GM19395 (cell line): ENCODE data around the gene AATK.

Source experiments
- ATAC-seq: cut with Tn5 transposase; IDR thresholded peaks from one replicate; pipeline ENCODE4 v1.9.1; 2021; ENCODE audit warnings: mild to moderate bottlenecking, moderate library complexity; ENCODE audit not compliant: unreplicated experiment

Gene AATK

DNA sequence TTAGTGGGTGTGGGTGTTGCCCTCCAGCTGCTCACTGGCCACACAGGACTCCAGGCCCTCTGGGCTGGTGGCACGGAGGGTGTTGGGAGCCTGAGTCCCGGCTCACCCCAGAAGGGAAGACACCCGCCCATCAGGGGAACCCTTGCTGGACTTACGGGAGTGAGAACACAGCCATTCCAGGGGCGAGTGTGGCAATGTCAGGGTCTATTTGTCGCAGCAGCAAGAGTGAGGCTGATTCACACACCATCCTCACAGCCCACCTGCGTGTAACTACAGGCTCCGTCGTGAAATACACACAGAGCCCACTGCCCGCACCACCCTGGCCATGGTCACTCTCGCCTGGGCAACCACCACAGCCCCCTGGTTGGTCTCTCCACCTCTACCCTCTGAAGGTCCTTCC is 17.8 kb upstream of the AATK start:
- no peak for ATAC-seq

DNA sequence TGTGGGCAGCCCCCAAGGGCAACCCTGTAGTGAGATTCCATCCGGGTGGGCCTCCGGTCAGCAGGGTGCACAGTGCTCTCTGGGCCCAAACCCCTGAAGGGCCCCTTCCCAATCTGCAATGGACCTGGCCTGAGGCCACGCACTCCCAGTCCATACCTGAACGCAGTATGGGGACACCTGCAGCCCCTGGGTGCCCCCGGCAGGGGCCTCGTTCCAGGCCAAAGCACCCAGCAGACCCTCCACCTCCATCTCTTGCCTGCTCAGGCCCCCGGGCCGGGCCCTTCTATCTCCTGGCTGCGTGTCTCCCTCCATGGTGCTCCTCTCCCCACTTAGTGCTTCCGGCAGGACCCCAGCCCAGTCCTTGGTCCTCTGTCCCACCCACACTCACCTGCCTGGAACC is 17.3 kb upstream of the AATK start:
- no peak for ATAC-seq

DNA sequence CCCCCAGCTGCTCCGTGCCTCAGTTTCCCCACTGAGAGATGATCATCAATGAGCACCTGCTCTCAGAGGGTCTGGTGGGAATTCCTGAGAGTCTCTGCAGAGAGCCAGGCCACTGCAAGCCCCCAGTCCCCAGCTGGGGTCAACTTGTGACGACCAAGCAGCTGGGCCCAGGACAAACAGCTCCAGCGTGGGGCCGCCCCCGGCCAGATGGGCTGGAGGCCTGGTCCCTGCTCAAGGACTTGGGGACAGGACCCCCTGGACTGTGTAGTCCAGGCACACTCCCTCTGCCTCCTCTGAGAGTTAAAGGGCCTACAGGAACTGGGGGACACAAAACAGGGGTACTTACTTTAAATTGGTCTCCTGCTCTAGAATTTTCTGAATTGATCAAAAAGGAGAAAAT is 16.6 kb upstream of the AATK start:
- no peak for ATAC-seq

DNA sequence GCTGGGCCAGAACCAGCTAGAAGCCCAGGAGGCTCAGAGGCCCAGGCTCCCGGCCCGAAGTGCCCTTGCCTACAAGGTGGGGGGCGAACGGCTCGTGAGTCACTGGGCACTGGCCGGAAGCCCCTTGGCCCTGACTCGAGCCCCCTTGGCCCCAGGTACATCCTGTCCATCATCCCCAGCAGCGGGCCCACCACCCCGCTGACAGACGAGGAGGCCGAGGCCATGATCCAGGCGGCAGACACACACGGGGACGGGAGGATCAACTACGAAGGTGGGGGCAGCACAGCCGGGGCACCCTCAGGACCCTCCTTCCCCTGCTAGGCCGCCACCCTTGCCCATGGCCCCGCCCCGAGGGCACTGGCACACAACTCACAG is 15.8 kb upstream of the AATK start:
- no peak for ATAC-seq

DNA sequence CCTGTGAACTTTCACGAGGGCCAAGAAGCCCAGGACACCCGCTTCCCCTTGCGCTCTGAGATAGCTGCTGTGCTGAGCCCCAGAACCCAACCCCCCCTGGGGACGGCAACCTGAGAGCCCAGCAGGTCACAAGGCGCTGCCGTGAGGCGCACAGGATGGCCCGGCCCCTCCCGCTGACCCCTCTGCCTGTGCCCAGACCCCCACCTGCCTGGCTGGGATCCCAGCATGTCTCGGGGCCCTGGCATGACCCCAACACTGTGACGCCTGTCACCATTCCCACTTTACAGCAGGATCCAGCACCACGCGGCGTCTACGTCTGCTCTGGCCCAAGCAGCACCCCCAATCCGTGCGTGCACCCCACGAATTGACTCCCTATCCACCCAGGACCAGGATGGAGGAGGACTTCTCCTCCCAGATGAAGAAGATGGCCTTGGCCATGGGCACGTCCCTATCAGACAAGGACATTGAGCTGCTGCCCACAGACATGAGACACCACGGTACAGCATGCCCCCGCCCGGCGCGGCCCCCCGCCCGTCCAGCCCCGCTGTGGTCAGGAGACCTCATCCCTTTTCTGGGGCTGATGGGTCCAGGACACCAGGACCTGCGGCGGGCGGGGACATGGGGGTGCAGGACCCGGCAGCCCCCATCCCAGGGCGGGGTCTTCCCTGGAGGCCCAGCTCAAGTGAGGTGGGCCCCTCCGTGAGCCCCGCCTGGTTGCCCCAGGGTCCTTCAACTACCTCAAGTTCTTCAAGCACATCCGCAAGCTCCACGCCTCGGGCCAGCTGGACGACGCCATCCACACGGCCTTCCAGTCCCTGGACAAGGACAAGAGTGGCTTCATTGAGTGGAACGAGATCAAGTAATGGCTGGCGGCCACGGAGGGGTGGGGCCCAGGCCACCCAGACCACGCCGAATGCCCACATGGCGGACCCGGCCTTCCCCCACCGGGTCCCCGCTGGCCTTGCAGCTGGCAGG is 15.1 kb upstream of the AATK start:
- no peak for ATAC-seq

DNA sequence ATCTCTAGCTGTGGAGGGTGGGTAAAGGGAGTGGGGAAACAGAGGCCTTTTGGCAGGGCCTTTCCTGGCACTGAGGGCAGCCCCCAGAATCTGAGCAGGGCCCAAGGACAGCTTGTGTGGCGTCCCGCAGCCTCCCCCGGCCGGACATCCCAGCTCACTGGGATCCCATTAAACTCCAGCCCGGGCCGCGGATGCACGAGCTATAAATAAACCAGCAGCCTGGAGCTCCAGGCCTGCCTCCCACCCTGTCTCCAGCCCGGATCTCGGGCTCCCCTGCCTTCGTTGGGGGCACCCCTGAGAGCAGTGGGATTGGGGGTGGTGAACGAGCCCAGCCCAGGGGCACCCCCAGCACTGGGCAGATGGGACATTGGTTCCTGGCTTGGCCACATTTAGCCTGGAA is 13.8 kb upstream of the AATK start:
- no peak for ATAC-seq

DNA sequence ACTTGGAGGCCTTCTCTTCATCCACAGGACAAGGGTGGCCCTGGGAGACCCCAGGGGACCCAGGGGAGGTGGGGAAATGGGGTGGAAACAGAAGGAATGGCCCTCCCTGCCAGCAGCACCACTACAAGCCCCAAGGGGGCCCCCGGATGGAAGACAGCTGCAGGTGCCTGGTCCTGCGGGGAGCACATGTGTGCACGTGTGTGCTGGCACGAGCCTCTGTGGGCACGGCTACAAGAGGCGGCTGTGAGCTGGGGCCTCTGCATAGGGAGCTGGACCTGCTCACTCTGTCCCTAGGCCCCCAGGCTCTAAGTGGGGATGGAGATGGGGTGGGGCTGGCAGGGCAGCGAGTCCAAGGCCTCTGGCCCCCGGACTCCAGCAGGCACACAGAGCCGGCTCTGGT is 13.2 kb upstream of the AATK start:
- ATAC-seq, result no peak

DNA sequence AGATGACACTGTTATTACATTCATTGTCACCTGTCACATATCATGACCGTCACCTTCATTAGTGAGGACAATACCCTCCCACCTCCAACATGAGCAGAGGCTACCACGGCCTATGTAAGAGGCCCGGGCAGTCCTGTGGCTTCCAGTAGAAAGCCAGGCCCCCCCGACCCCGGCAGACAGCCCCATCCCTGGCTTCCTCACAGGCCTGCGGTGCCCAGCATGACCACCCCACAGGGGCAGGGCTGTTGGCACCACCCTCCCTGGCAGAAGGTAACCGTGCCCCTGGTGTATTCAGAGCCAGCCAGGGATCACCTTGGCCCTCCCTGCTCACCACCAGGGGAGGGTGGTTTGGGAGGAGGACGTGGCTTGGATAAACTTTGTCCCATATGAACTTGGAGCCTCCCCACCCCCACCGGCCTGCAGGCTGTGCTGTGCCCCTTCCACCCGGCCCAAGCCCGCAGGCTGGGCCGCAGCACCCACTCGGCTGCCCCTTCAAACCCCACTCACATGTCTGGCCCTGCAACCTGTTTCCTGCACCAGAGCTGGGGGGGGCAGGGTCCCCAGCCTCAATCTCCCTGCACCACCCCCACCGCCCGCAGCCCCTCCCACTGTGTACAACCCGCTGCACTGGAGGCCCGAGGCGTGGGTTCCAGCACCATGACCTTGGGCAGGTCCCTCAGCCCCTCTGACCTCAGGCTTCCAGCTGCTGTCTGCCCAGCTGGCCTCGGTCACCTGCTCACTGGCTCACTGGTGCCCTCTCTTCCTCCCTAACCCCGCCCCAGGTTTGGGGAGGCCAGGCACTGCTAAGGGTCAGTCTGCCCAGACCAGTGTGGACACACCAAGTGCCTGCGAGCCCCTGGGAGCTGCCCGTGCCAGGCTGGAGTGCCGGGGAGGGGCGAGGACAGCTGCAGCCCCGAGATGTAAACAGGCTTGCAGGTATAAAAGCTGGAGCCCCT is 12.4 kb upstream of the AATK start:
- ATAC-seq, result no peak

DNA sequence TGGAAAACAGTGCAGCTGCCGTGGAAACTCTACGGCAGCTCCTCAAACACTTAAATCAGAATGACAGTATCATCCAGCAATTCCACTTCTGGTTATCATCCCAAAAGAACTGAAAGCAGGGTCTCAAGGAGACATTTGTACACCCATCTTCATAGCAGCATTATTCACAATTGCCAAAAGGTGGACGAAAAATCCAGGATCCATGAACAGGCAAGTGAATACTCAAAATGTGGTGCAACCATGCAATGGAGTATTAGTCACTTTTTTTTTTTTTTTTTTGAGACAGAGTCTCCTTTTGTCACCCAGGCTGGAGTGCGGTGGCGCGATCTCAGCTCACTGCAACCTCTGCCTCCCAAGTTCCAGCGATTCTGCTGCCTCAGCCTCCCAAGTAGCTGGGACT is 10.6 kb upstream of the AATK start:
- no peak for ATAC-seq

DNA sequence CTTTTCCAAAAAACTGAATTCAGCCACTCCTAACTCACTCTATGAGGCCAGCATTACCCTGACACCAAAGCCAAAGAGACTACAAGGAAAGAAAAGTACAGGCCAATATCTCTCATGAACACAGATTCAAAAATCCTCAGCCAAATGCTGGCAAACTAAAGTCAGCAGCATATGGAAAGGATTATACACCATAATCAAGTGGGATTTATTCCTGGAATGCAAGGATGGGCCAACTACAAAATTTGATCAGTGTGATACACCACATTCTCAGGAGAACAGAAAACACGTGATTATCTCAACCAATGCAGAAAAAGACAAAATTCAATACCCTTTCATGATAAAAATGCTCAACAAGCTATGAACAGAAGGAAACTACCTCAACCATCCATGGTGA is 7.7 kb upstream of the AATK start:
- no peak for ATAC-seq

DNA sequence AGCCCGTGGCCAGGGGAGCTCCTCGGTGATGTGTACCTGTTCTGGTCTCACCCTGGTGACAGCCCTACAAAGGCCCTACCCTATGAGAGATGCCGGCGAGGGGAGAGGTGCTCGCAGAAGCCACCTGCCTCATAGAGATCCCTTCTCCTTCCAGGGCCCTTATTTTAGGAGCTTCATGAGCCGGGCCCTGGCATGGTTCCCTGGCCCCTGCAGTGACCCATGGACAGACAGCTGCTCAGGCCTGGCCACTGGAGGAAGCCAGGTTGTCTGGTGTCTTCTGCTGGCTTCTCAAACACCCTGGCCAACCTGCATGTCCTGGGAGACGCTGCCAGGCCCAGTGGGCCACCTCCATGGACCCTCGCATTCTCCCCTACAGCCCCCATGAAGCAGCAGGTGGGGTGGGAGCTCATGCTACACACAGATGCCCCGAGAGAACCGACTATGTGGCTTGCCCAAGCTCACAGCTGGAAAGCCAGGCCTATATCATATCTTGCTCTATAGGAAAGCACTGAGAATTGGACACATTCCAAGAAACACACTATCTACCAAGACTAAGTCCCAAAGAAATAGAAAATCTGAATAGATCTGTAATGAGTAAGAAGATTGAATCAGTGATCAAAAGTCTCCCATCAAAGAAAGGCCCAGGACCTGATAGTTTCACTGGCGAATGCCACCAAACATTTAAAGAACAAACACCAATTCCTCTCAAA is 7.2 kb upstream of the AATK start:
- ATAC-seq, result no peak

DNA sequence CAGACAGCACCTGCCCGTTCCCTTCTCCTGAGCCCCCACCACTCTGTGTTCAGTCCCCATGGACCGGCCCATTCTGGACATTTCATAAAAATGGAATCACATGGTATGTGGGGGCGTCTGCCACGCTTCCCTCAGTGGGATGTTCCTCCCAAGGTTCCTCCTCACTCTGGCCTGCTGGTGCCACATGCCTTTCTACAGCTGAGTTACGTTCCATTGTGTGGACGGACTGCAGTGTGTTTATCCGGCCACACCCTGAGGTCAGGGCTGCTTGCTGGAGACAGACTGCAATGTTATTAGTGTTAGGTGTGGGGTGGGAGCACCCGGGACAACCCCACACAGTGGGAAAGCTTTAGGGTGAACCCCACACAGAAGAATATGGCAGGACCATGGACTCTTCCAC is 5.9 kb upstream of the AATK start:
- no peak for ATAC-seq

DNA sequence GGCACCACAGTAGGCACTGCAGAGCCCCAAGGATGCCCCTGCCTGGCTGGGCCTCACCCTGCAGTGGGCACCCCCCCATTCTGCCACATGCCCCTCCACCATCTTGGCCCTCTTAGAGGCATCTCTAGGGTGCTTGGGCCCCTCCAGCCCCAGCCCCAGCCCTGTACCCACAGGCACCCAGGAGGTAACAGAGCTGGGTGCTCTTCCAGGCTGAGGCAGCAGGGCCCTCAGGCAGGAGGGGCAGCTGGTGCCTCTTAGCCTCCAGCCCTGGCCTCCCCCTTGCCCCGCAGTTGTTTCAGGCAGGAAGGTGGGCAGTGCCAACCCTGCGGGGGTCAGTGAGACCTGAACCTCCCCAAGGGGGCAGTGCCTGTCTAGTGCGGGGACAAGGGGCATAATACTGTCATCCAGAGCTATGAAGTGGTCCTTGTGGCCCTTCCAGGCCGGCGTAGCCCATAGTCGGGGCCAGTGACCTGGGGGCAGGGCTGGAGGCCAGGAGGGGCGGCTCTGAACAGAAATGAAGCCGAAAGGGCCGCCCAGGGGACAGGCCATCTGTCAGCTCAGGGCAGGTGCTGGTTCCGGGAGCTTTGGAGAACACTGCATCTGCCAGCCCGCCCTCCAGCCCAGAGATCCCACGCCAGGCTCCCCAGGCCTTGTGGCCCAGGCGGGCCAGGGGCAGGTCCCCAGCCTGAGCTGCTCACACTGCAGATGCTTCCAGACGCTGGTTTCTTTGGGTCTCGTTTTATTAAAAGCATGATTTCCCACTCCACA is 4.9 kb upstream of the AATK start:
- no peak for ATAC-seq

DNA sequence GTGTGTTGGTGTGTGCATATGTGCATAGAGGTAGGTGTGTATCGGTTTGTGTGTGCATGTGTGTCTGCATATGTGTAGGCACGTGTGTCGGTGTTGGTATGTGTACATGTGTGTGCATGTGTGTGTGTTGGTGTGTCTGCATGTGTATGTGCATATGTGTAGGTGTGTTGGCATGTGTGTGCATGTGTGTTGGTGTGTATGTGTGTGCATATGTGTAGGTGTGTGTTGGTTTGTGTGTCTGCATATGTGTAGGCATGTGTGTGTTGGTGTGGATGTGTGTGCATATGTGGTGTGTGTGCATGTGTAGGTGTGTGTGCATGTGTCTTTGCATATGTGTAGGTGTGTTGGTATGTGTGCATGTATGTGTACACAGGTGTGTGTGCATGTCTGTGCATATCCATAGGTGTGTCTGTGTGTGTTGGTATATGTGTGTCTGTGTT is 3.9 kb upstream of the AATK start:
- no peak for ATAC-seq

DNA sequence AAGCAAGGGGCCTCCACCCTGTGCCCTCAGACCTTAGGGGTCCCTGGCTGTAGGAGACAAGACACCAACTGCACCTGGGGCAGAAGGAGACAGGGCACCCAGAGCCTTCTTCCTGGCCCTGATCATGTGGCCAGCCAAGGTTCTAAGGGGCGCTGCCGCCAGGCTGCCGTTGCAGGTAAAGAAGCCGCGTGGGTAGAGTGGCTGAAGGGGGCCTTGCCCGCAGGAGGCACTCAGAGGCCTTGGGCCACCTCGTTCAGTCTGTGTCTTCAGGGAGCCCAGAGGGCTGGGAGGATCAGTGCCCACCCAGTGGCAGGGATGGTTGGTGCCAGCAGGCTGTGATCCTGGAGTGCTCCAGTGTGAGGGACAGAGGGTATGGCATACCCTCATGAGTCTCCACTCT is 1.6 kb upstream of the AATK start:
- no peak for ATAC-seq

DNA sequence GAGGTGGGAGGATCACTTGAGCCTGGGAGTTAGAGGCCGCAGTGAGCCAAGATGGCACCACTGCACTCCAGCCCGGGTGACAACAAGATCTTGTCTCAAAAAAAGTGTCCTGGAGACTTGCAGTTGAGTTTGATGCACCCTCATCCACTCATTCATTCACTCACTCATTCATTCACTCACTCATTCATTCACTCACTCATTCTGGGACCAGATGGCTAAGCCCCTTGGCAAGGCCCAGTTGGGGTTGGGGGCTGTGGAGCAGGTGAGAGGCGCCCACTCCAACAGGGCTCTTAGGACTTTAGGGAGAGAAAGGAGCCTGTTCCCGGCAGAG is 1.1 kb upstream of the AATK start:
- ATAC-seq, result no peak

DNA sequence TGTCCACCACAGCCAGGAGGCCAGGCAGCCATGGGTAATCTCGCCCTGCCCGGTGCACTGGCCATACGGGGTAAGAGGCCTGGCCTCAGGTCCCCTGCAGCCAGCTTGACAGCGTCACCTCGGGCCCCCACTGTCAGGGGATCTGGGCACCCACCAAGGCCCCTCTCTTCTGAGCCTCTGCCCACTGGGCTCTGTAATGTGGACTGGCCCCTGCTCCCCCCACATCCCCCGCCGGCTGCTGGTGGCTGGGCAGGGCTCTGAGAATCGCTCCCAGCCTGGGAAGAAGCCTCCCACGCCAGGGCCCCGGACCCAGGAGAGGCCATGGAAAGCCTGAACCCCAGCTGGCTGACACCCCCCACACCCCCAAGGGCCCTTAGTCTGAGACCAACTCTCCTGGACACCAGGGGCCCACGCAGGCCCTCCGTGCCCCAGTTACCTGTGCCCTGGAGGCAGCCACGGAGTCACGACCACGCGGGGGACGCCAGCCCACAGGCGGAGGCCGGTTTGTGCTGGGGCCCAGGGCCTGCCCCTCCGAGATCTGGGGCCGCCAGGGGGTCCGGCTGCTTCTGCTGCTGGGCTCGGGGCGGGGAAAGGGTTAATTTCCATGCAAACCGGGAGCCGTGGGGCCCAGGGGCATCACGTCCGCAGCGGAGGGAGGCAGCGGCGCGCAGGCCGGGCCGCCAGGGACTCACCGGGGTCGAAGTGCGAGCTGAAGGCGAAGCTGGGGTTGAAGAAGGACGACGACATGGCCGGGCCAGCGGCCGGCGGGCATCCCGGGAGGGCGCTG is 582 bp downstream of the AATK start, which contains the start of gene PVALEF:
Gene PVALEF (plus strand): TSS at position 262 of the 787 bp plus-strand sequence. CDS start 15,720 bp downstream, outside the sequence.
- no peak for ATAC-seq

DNA sequence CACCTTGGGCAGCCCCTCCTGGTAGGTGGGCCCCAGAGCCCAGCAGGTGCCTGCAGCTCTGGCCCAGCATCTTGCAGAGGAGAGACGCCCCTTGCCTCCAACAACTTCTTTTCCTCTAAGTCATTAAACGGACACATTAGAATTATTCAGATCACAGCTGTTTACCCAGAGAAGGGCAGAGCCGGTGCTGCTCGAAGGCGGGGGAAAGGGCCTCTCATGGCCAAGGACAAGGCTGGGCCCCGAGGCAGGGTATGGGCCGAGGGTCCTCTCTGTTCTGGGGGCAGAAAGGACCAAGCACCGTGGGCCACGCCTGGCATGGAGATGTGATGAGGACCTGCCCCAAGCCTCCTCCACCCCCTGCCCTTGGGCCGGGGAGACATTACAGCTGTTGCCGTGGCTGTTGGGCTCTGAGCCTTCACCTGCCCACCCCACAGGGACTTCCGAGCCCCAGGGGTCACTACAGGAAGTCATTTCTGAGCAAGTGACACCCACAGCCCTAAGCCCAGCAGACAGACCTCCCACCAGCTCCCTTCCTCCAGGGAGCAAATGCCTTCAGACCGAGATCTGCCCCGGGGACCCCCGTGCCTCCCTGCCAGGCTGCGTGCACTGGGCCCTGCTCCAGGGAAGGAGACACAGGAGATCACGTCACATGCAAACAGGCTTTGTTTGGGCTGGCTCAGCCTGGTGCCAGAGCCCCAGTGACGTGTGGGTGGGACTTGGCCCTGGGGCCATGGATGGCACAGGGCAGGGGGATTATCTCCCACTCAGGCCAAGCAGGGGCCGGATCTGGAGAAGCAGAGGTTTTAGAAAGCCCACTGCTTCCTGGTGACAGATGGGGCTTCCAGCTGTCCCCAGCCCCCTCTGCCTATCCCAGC is 1.4 kb downstream of the AATK start:
- no peak for ATAC-seq
